ENCODE results near the gene TMEM14B.

DNA sequence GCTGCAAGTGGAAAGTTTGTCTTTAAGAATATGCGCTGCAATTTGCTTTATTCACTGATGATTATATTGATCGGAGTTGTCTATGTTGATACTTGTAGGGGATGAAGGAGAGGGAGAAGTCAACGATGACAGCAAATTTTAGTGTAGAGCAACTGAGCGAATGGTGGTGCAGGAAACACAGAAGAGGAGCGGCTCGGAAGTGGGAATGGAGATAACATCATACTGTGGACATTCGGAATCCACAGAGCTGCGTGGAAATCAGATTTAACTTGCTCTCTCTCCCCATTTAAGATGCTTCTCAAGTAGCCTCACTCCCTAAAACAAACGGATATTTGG, 722 bp upstream of the TMEM14B start:
- no peak for TF ChIP-seq POLR2A (IDR thresholded peaks at IDR 0.05)
- TF ChIP-seq, protein P1, sequence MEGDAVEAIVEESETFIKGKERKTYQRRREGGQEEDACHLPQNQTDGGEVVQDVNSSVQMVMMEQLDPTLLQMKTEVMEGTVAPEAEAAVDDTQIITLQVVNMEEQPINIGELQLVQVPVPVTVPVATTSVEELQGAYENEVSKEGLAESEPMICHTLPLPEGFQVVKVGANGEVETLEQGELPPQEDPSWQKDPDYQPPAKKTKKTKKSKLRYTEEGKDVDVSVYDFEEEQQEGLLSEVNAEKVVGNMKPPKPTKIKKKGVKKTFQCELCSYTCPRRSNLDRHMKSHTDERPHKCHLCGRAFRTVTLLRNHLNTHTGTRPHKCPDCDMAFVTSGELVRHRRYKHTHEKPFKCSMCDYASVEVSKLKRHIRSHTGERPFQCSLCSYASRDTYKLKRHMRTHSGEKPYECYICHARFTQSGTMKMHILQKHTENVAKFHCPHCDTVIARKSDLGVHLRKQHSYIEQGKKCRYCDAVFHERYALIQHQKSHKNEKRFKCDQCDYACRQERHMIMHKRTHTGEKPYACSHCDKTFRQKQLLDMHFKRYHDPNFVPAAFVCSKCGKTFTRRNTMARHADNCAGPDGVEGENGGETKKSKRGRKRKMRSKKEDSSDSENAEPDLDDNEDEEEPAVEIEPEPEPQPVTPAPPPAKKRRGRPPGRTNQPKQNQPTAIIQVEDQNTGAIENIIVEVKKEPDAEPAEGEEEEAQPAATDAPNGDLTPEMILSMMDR (IDR thresholded peaks at IDR 0.05): no peak
